ENCODE measurements around the gene EHMT1. TPM values are rescaled to one million over a fixed set of nuclear protein-coding genes. Genes with fewer than 3 reads are reported as not detected.

Gene EHMT1
- total and polyA plus RNA-seq, 2 of the 8 experiments (the other 6 are each of a cell fraction or from before 2014, with no cell fraction given), result 95.7 to 163 TPM

- no peak for TF ChIP-seq MAFK (IDR thresholded peaks at IDR 0.05; ENCODE audit: low read depth, low read length)
Observed at GRCh38 chr9:137748311-137748710, 129.5 kb downstream of the EHMT1 start (continued).

Data from H1 (cell line).